GM12874 (cell line): ENCODE data around the gene ABCA1.

Experiments used
- TF ChIP-seq, protein P1 (sequence below): IDR thresholded peaks from 2 replicates; pipeline ENCODE4 v1.5.1; 2011; ENCODE audit warnings: low read depth, mild to moderate bottlenecking, control low read depth, low read length, moderate library complexity; ENCODE audit not compliant: insufficient read depth

Gene ABCA1

DNA sequence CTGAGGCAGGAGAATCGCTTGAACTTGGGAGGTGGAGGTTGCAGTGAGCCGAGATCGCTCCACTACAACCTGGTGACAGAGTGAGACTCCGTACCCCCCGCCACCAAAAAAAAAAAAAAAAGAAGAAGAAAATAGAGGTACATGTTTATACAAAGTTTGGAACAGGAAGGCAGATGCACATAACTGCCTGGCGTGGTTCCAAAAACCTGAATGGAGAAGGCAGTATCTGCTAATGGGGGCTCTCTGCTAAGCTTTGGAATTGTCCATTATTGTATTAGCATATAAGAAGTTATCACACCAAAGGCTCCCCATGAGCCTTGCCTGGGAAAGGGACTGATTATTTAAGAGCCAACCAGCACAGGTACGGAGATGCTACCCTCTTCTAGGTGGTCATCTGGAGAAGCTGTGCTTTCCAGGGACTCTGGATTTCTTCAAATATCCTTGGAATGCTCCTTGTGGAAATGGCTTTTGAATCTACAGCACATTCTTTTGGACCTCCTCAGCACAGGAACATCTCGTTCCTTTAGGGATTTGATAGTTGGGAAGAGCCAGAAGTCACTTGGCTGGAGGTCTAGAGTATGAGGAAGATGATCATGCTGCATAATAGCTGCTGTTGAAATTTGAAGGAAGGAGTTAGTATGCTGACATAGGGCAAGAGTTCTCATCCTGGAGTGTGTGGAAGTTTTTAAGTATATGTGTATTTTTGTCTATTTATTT, 42.5 kb upstream of the ABCA1 start:
- TF ChIP-seq, protein P1, sequence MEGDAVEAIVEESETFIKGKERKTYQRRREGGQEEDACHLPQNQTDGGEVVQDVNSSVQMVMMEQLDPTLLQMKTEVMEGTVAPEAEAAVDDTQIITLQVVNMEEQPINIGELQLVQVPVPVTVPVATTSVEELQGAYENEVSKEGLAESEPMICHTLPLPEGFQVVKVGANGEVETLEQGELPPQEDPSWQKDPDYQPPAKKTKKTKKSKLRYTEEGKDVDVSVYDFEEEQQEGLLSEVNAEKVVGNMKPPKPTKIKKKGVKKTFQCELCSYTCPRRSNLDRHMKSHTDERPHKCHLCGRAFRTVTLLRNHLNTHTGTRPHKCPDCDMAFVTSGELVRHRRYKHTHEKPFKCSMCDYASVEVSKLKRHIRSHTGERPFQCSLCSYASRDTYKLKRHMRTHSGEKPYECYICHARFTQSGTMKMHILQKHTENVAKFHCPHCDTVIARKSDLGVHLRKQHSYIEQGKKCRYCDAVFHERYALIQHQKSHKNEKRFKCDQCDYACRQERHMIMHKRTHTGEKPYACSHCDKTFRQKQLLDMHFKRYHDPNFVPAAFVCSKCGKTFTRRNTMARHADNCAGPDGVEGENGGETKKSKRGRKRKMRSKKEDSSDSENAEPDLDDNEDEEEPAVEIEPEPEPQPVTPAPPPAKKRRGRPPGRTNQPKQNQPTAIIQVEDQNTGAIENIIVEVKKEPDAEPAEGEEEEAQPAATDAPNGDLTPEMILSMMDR, result no peak

DNA sequence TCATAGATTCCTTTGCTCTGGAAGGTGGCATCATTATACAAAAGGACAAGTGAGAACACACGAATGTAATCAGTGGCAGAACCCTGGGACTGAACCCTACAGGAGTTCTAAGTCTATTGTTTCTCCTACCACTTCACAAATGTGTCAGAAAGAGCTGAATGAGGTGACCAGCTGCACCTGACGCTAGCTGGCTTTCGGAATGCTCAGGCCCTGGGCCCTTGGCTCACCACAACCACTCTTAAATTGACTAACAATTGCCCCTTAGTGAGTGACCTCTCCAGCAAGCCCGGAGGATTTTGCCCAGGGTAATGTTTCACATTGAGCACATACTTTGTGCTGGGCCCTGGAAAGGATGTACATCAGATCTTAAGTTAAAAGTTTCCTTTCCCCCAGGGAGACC, 41.2 kb upstream of the ABCA1 start:
- TF ChIP-seq, protein P1, result no peak

DNA sequence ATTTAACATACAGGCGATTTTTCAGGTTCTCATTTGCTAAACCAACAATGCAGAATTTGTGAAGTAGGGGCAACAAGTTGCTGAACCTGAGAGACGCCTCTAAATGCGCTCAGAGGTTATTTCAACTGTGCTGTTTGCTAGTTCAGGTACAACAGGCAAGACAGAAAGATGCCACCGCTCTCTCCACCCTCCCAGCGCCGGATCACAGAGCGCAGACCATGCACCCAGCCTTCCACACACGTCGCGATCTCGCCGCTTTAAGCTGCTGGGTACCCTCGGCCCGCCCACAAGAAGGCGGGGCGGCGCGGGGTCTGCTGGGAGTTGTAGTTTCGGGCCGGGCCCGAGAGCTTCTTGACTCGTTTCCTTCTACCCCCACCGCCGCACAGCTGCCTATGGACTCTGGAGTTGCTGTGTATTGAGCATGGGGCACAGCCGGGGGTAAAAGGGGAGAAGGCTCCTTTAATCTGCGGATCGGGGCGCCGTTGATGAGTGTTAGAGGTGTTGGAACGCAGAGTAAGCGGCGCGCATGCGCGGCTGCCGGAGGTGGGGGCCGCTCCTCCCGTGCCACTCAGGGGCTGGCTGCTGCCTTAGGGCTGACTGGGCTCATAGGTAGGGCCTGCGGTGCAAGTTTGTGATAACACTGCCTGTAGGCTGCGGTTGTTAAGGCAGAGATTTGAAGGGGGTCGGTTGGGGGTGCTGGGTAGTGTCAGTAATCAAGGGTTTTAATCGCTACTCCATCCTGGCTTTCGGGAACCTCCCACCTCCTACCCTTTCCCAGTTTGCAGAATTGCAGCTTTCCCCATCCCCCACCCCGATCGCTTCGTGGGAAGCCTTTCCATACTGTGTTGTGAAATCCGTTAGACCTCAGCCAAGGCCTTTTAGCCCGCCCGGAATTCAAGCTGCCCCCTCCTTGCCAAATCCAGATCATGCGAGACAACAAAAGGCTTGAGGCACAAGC, 40.3 kb upstream of the ABCA1 start:
- TF ChIP-seq, protein P1, result no peak

DNA sequence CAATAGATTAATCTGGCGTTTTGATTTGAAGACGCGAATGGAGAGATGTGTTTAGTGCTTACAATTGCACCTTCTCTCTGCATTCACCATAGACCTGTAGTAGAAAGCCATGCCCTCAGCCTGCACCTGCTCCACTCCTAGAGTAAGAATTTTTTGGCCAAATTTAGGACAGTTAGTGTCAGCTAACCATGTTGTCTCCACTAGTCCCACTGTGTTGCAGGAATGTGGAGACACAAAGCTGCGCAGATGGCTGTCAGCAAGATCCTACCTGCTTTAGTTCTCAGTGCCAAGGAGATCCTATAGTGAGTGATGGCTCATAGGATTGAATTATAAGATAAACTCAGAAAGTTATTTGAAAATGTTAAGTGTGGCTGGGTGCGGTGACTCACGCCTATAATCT, 35.1 kb upstream of the ABCA1 start:
- TF ChIP-seq, protein P1, result no peak

DNA sequence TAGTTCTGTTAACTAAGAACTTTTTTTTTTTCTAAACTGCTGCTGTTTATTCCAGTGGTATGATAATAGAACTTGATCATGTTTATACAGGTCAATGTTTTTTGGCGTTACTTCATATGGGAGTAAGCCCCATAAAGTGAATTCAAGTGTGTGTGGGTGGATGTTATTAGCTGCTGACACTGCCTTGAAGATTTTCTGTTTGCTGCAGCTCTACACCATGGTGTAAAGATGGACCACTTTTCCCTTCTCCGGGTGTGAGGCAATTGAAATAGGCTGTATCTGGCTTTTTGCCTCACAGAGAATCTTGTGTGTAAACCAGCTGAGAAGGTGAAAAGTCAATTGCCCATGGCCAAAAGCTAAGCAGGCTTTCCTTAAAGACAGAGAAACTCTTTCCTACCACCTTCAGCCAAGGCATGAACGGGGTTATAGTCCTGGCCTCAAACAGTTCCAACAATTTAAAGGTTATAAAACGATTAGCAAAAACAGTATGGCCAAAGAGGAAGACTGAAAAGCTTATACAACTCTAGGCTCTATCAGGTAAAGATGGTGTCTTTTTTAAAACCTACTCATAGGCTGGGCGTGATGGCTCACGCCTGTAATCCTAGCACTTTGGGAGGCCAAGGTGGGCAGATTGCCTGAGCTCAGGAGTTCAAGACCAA, 33.9 kb upstream of the ABCA1 start:
- TF ChIP-seq, protein P1, result no peak

DNA sequence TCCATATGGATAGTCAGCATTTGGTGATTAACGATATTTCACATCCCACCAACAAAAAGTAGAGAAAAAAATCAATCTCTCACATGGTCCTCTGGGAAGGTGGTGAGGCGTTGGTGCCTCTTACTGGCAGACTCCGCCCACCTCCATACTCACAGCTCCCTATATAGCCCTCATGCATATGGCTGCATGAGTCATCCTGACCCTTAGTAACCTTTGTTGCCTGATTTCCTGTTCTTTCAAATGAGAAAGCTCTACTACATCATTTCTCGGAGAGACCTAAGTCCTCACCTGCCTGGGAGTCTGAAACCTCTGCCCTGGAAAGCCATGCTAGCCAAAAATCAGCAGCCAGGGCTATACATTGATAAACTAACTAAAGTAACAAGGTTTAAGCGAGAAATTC, 33.3 kb upstream of the ABCA1 start:
- TF ChIP-seq, protein P1, result no peak

DNA sequence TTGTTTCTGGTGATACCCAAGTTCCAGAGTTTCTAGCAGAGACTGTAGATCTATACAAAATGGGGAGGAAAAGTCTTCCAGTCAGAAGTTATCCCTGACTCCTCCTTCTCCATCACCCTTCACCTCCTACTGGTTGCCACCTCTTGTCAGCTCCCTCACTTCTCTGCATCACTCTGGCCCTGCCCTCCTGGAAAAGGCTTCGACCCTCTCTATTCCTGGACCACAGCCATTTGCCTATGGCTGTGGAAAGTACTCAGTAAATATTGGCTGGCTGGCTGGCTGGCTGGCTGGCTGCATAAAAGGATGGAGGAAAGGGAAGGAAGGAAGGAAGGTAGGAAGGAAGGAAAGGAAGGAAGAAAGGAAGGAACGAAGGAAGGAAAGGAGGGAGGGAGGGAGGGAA, 32.7 kb upstream of the ABCA1 start:
- TF ChIP-seq, protein P1, result no peak
